C4-2B (cell line): Measurements from ENCODE around the gene RAPGEF3.

Experiments
- ZFX ChIP-seq: fragments of 450-650 bp; IDR thresholded peaks from 2 replicates; pipeline ENCODE4 v1.6.1; 2017
- TF ChIP-seq, protein P1 (sequence below): fragments of 450-650 bp; conservative IDR thresholded peaks from 2 replicates; pipeline ENCODE4 v1.5.1; 2017; ENCODE audit warnings: mild to moderate bottlenecking

DNA sequence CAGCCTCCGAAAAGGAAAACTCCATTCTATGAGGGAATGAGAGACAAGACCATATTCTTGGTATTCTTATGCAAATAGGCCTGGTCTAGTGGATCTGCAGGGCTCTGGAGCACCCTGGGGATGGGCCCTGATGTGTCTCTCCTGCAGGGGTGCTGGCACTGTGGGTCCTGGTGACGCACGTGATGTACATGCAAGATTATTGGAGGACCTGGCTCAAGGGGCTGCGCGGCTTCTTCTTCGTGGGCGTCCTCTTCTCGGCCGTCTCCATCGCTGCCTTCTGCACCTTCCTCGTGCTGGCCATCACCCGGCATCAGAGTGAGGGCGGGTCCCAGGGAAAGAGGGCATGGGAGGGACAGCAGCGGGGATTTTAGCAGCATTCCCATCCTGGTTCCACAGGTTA lies 20.2 kb upstream of the RAPGEF3 start:
- TF ChIP-seq, protein P1, sequence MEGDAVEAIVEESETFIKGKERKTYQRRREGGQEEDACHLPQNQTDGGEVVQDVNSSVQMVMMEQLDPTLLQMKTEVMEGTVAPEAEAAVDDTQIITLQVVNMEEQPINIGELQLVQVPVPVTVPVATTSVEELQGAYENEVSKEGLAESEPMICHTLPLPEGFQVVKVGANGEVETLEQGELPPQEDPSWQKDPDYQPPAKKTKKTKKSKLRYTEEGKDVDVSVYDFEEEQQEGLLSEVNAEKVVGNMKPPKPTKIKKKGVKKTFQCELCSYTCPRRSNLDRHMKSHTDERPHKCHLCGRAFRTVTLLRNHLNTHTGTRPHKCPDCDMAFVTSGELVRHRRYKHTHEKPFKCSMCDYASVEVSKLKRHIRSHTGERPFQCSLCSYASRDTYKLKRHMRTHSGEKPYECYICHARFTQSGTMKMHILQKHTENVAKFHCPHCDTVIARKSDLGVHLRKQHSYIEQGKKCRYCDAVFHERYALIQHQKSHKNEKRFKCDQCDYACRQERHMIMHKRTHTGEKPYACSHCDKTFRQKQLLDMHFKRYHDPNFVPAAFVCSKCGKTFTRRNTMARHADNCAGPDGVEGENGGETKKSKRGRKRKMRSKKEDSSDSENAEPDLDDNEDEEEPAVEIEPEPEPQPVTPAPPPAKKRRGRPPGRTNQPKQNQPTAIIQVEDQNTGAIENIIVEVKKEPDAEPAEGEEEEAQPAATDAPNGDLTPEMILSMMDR: no peak
- no peak for TF ChIP-seq ZFX
